ENCODE results near the gene RXRA. TPM values are rescaled to one million over a fixed set of nuclear protein-coding genes. Genes with fewer than 3 reads are reported as not detected.

Gene RXRA
- total RNA-seq, 2 experiments from 2014 or later = 22.1 to 22.5 TPM

DNA sequence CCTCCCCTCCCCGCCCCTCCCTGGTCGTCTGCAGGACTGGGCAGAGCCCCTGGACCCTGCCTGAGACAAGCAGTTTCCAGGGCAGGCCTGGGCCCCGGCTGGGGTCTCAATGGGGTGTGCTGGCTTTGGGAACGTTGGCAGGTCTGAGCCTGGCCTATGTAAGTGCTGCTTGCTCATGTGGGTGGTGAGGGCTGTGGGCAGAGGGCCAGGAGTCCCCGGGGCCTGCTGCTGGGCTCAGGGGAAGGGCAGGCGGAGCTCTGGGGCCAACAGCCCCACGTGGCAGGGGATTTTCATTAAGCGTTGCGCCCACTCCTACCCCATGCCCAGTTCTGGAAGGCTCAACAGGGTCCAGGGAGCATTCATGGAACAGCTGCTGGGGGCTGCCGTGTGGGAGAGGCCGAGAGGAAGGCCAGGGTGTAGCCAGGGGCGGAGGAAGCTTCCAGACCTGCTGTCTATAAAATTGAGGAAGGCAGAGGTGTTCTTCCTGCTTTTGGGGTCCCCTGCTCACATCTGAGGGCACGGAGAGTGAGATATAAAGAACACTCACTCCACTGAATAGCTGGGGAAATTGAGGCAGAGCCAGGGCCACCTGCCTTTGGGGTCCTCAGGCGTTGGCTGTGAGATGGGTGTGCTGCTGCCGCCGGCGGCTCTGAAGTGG lies 32.5 kb downstream of the RXRA start:
- DNase-seq = no peak
- no peaks in the 10 kb centered on the region for H3K4me1 Mint-ChIP-seq (ENCODE audit: low read depth)
- intact Hi-C loops (cut with micrococcal nuclease) = no loop called here
- no peak overlapping the region for H3K4me3 Mint-ChIP-seq
- no peaks in the 10 kb centered on the region for H3K9me3 Mint-ChIP-seq
- no peaks in the 10 kb centered on the region for H3K36me3 Mint-ChIP-seq
- no peak overlapping the region for H3K27ac Mint-ChIP-seq
- POLR2A ChIA-PET = no interaction called here
- CTCF ChIA-PET = no interaction called here
- H3K27me3 Mint-ChIP-seq = no peaks in the 10 kb centered on the region

DNA sequence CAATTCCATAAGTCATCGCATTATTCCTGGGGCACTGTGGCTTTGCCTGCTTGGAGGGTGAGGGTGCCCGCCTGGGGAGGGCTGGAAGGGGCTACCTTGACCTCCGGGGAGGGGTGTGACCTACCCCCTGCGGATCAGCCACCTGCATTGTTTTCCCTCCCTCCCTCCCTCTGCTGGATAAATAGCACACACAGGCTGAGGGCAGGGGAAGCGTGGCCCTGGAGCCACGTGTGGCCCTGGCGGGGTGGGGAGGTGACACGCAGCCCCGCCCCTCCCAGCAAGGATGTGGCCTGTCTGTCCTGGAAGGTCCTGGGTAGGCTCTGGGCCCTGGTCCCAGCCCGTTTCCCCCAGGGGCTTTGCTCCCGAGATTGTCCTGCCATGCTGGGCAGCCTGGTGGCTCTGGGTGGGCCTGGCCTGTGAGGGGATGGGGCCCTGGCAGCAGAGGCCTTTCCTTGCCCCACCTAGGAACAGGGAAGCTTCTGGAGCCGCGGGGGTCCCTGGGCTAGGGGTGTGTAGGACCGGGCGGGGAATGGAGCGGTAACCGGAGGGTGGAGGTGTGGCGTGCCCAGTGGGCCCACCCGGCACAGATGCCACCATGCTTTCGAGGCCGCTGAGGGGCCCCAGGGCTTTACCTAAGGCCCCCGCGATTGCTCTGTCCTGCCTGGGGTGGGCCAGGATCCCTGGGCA lies 33.4 kb downstream of the RXRA start:
- ChIA-PET CTCF (no interaction called here), POLR2A (no interaction called here)
- Mint-ChIP-seq H3K36me3 (no peaks in the 10 kb centered on the region), H3K9me3 (no peaks in the 10 kb centered on the region), H3K4me1 (ENCODE audit: low read depth) (no peaks in the 10 kb centered on the region), H3K4me3 (no peak overlapping the region), H3K27ac (no peak overlapping the region), H3K27me3 (no peaks in the 10 kb centered on the region)
- intact Hi-C loops (cut with micrococcal nuclease) = no loop called here
- DNase-seq = no peak

DNA sequence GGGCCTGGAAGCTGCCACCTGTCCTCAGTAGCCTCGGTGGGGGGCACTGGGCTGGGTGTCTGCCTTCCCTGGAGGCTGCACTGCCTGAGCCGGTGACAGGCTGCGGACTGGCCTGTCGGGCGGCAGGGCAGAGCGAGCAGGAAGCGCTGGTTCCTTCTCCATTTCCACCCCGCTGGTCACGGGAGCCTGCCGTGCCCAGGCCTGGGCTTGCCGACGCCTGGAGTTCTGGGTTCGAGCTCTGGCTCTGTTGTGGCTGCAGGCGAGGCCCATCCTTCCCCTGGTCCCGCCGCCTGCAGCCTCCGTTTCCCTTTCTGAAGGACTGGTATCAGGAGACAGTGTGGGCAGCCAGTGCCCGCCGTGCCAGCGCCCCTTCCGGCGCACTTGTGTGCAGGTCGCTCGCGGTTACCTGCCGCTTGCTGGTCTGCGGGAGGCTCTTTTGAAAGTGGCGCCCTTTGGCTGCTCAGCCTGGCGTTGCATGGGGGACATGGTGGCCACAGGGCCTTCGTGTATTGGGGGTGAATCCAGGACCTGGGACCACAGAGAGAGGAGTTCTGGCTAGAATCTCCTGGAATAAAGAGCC lies 34.0 kb downstream of the RXRA start:
- ChIA-PET POLR2A (no interaction called here), CTCF (interaction anchor here (1.1 kb wide), 1 partner anchor 42 kb away, joined by 4 read pairs; no protein-coding TSS in a partner anchor)
- no peak overlapping the region for H3K27ac Mint-ChIP-seq
- H3K36me3 Mint-ChIP-seq = no peaks in the 10 kb centered on the region
- no peak overlapping the region for H3K4me3 Mint-ChIP-seq
- no peak for DNase-seq
- no peaks in the 10 kb centered on the region for H3K9me3 Mint-ChIP-seq
- no peaks in the 10 kb centered on the region for H3K4me1 Mint-ChIP-seq (ENCODE audit: low read depth)
- intact Hi-C loops (cut with micrococcal nuclease) = no loop called here
- no peaks in the 10 kb centered on the region for H3K27me3 Mint-ChIP-seq

DNA sequence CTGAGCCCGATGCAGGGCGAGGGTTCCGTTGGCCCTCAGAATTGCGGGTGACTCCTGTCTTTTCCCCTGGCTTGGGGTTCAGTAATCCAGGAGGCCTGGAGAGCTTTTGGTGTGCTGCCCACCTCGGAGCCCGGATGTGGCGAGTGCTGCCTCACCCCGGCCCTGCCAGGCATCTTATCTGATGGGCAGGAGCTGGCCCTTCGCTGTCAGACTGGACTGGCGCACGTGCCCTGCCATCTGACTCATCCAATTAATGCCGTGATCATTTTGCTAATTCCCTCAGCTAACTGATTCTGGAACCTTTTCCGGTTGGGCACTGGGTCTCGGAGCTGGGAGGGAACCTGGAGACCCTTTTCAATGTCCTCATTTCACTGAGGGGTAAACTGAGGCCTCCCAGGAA lies 34.6 kb downstream of the RXRA start:
- no peak for DNase-seq
- H3K27ac Mint-ChIP-seq = no peak overlapping the region

DNA sequence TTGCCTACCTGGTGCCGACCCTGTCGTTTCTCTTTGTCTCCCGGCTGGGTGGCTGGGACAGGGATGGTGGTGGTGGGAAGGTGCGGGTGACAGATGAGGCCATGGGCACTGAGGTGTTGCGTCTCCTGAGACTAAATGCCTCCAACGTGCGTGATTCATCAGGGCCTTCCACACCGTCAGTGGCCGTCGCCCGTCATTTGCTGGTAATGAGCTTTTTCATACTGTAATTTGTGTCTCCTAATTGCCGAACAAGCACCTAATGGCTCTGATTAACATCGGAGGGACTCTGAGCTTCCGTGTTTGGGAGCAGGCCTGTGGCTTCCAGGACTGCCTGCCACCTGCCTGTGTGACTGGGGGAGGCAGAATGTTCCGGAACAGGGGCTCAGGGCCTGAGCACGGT lies 35.2 kb downstream of the RXRA start:
- no peak for DNase-seq
- H3K36me3 Mint-ChIP-seq = no peaks in the 10 kb centered on the region
- CTCF ChIA-PET = interaction anchor here (1.1 to 1.9 kb wide), 2 partner anchors 43 to 81 kb away, joined by 4 to 7 read pairs; no protein-coding TSS in a partner anchor

More for the DNA sequence above, 34.6 kb downstream of the RXRA start:
- no peaks in the 10 kb centered on the region for H3K9me3 Mint-ChIP-seq
- no peaks in the 10 kb centered on the region for H3K27me3 Mint-ChIP-seq
- ChIA-PET POLR2A (no interaction called here), CTCF (interaction anchor here (1.1 kb wide), 1 partner anchor 43 kb away, joined by 4 read pairs; no protein-coding TSS in a partner anchor)
- H3K4me3 Mint-ChIP-seq = no peak overlapping the region
- intact Hi-C loops (cut with micrococcal nuclease) = no loop called here
- no peaks in the 10 kb centered on the region for H3K36me3 Mint-ChIP-seq
- H3K4me1 Mint-ChIP-seq (ENCODE audit: low read depth) = no peaks in the 10 kb centered on the region

DNA sequence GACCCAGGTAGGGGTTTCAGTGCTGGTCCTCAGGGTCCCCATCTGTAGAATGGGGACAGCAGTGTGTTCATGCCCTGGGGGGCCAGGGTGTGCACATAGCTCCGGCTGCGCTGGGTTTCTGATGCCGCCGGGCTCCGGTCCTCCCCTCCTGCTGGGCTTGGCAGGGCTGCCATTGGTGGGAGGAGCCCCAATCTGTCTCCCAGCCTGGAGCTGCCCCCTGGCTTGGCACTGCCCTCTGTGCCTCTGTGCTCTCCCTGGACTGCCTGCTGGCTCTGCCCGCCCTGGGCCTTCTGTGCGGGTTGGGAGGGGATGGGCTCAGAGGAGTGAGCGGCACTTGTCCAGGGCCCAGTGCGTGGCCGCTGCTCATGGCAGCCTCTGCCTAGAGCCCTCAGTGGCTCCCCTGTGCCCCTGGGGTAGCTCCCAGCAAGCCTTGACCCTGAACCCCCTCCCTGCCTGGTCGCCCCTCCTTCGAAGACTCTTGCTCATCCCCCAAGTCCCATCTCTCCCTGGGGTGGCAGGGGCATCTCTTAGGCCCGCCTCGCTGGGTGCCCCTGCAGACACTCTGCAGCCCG lies 35.7 kb downstream of the RXRA start:
- CTCF ChIA-PET = interaction anchor here (1.9 kb wide), 1 partner anchor 81 kb away, joined by 7 read pairs; no protein-coding TSS in a partner anchor
- intact Hi-C loops (cut with micrococcal nuclease) = no loop called here

More for the DNA sequence above, 35.2 kb downstream of the RXRA start:
- intact Hi-C loops (cut with micrococcal nuclease) = no loop called here
- no peaks in the 10 kb centered on the region for H3K27me3 Mint-ChIP-seq
- H3K9me3 Mint-ChIP-seq = no peaks in the 10 kb centered on the region
- POLR2A ChIA-PET = no interaction called here
- H3K4me3 Mint-ChIP-seq = no peak overlapping the region
- H3K4me1 Mint-ChIP-seq (ENCODE audit: low read depth) = no peaks in the 10 kb centered on the region
- H3K27ac Mint-ChIP-seq = no peak overlapping the region

DNA sequence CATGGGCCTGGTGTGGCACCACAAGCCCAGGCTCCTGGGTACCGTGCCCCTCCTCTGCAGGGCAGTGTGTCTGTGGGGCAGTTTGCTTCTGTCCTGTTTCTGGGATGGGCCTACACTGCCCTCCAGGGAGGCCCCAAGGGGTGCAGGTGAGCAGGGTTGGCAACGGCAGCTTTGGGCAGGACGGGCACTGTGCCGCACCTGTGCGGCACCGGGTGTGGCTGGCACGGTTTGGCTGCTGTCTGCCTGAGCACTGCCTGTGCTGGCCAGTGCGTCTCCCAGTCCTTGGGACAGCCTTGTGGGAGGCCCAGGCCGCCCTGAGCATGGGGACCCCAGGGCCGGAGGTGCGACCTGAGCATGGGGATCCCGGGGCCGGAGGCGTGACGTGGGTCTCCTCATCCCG lies 37.2 kb downstream of the RXRA start:
- Mint-ChIP-seq H3K4me3 (no peak overlapping the region), H3K9me3 (no peaks in the 10 kb centered on the region), H3K27me3 (no peaks in the 10 kb centered on the region), H3K36me3 (no peaks in the 10 kb centered on the region), H3K27ac (no peak overlapping the region), H3K4me1 (ENCODE audit: low read depth) (no peaks in the 10 kb centered on the region)
- POLR2A ChIA-PET = no interaction called here
- intact Hi-C loops (cut with micrococcal nuclease) = no loop called here
- no peak for DNase-seq
- CTCF ChIA-PET = interaction anchor here (1.9 to 2.1 kb wide), 2 partner anchors 79 kb away, joined by 7 to 24 read pairs; no protein-coding TSS in a partner anchor

More for the DNA sequence above, 35.7 kb downstream of the RXRA start:
- no peaks in the 10 kb centered on the region for H3K9me3 Mint-ChIP-seq
- H3K4me1 Mint-ChIP-seq (ENCODE audit: low read depth) = no peaks in the 10 kb centered on the region
- H3K36me3 Mint-ChIP-seq = no peaks in the 10 kb centered on the region
- H3K27me3 Mint-ChIP-seq = no peaks in the 10 kb centered on the region
- no peak for DNase-seq
- POLR2A ChIA-PET = no interaction called here
- no peak overlapping the region for H3K4me3 Mint-ChIP-seq
- H3K27ac Mint-ChIP-seq = no peak overlapping the region

DNA sequence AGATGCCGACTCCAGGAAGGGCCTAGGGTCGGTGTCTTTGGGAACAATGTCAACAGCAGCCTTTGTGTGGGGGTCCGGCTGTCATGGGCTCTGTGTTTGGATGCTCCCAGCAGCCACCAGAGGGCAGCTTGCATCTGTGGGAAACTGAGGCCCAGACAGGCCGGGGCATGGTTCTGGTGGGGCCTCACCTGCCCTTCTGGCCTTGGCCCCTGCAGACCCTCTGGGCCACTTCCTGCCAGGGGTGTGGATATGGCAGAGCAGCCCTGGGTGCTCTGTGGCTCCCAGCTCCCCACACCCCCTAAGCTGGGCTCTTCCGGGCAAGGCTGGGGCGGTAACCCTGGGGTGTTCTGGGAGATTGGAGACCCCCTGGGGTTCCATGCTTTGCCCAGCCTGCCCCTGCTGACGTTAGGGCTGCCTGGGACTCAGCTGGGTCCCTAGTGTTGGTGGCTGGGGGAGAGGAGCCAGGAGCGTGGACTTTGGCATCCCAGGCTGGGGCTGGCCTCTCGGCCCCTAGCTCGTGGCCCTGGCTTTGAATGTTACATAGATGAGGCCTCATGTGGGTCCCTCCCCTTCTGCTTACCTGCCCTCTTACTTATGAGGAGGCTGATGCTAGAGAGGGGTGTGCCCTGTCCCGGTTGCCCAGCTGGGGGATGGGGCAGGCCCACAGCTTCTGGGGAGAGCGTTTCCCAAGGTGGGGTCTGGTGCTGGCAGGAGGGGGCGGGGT lies 38.3 kb downstream of the RXRA start:
- ChIA-PET POLR2A (no interaction called here), CTCF (interaction anchor here (1.0 to 2.1 kb wide), 3 partner anchors 33 to 78 kb away, joined by 3 to 24 read pairs (median 3); no protein-coding TSS in a partner anchor)
- Mint-ChIP-seq H3K36me3 (no peaks in the 10 kb centered on the region), H3K9me3 (no peaks in the 10 kb centered on the region), H3K4me1 (ENCODE audit: low read depth) (no peaks in the 10 kb centered on the region), H3K27ac (no peak overlapping the region), H3K27me3 (no peaks in the 10 kb centered on the region), H3K4me3 (no peak overlapping the region)
- intact Hi-C loops (cut with micrococcal nuclease) = loop anchor here (1.0 kb wide), 1 partner anchor 79 kb away; no protein-coding TSS in a partner anchor
- DNase-seq = peak; percentile 26

DNA sequence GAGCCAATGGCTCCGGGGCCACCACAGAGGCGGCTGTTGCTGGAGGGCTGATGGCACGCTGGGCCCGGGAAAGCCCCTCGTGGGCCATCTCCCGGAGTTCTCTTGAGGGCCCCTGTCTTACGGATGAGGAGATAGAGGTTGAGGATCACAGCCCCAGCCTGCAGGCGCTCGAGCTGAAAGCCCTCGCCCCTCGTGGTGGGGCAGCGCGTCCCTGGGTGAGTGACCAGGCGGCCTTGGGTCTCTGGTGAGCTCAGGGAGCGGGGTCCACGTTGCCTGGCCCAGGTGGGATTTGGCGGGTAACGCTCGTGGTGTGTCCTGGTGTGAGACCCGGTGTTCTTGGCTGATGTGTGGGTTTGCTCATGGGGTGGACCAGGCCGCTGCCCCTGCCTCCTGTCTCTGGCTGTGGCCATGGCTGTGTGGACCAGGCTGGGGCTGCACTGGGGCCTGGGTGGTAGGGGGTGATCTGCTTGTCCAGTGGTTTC lies 38.9 kb downstream of the RXRA start:
- Mint-ChIP-seq H3K27ac (no peak overlapping the region), H3K27me3 (no peaks in the 10 kb centered on the region), H3K9me3 (no peaks in the 10 kb centered on the region), H3K4me3 (no peak overlapping the region), H3K4me1 (ENCODE audit: low read depth) (no peaks in the 10 kb centered on the region), H3K36me3 (no peaks in the 10 kb centered on the region)
- CTCF ChIA-PET = interaction anchor here (1.0 to 2.1 kb wide), 3 partner anchors 32 to 77 kb away, joined by 3 to 24 read pairs (median 3); no protein-coding TSS in a partner anchor
- DNase-seq = no peak
- intact Hi-C loops (cut with micrococcal nuclease) = no loop called here
- POLR2A ChIA-PET = no interaction called here

DNA sequence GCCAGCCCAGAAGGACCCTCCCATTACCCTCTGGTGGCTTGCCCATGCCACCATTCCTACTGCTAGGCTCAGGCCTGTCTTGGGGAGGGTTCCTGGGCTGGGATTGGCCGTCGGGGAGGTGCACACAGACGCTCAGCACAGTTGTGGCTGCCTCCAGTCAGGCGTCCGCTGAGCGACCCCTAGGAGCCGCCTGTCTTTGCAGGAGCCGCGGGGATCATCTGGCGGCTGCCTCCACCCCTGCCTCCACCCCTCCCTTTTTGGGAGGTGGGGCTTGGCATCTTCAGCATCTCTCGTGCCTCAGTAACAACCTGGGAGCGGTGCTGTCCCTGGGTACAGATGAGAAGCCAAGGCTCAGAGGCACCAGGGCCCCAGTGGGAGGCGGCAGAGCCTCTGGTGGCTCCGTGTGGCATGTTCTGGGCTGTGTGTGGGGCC lies 39.6 kb downstream of the RXRA start:
- DNase-seq = no peak
- no peaks in the 10 kb centered on the region for H3K4me1 Mint-ChIP-seq (ENCODE audit: low read depth)
- POLR2A ChIA-PET = no interaction called here
- intact Hi-C loops (cut with micrococcal nuclease) = no loop called here
- H3K27me3 Mint-ChIP-seq = no peaks in the 10 kb centered on the region
- H3K4me3 Mint-ChIP-seq = no peak overlapping the region
- CTCF ChIA-PET = interaction anchor here (2.1 kb wide), 1 partner anchor 77 kb away, joined by 24 read pairs; no protein-coding TSS in a partner anchor
- no peaks in the 10 kb centered on the region for H3K36me3 Mint-ChIP-seq
- no peak overlapping the region for H3K27ac Mint-ChIP-seq
- no peaks in the 10 kb centered on the region for H3K9me3 Mint-ChIP-seq

DNA sequence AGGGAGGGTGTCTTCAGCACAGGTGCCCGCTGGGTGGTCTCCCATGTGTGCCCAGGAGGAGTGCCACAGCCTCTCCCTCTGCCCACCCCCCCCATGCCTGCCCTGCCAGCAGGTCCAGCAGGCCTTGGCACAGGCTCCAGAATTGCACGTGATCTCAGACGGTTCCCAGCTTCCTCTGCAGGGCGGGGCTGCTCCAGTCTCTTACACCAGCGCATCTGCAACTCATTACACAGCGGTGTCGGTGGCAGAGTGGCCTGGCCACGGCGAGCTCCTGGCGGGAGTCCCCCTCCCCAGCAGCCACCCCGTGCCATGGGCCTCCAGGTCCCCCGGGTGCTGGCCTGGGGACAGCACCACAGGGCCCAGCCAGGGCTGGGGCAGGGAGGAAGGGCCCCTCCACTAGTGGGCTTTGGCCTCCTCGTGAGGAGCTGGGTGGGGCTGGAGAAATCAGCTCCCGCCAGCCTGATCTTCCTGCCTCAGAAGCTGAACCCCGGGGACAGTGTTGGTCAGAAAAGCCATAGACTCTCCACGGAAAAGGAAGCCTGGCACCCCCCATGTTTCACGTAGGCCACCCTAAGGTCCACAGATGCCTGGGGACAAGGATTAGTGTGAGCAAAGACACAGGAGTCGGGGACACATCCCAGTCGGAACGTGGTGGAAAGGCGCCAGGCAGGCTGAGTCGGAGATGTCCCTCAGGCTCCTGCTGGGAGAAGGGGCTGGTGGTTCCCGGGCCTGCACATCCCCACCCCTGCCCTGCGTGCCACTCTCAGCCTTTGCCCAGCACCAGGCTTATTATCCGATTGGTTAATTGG lies 40.2 kb downstream of the RXRA start:
- H3K36me3 Mint-ChIP-seq = no peaks in the 10 kb centered on the region

More for the DNA sequence above, 40.2 kb downstream of the RXRA start:
- ChIA-PET POLR2A (no interaction called here), CTCF (interaction anchor here (1.5 to 1.7 kb wide), 2 partner anchors 15 to 76 kb away, joined by 4 read pairs; no protein-coding TSS in a partner anchor)
- H3K4me1 Mint-ChIP-seq (ENCODE audit: low read depth) = no peaks in the 10 kb centered on the region
- H3K27ac Mint-ChIP-seq = no peak overlapping the region
- H3K9me3 Mint-ChIP-seq = no peaks in the 10 kb centered on the region
- H3K4me3 Mint-ChIP-seq = no peak overlapping the region
- H3K27me3 Mint-ChIP-seq = no peaks in the 10 kb centered on the region
- DNase-seq = no peak
- intact Hi-C loops (cut with micrococcal nuclease) = no loop called here

All from activated CD4-positive, alpha-beta memory T cell treated with anti-CD3 and anti-CD28 coated beads for 36 hours (primary cell).